ENCODE measurements around the gene WDR70.

DNA sequence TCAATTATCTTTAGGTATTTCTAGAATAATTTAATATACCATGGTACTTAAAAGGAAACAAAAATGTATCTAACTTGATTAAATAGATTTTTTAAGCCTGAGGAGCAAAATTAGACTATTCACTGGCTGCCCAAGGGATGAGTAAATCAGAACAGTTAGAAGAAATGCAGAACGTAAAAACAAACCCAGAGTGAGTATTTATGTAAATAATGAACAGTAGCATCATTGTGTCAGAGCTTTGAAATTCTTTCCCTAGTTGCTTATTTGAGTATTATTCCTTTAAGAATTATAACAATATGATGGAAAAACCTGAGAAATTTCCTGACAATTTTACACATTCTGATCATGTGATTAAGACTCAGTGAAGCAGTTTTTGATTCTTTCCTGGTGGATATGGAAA is 259.8 kb downstream of the WDR70 start:
- TF ChIP-seq, protein P1, sequence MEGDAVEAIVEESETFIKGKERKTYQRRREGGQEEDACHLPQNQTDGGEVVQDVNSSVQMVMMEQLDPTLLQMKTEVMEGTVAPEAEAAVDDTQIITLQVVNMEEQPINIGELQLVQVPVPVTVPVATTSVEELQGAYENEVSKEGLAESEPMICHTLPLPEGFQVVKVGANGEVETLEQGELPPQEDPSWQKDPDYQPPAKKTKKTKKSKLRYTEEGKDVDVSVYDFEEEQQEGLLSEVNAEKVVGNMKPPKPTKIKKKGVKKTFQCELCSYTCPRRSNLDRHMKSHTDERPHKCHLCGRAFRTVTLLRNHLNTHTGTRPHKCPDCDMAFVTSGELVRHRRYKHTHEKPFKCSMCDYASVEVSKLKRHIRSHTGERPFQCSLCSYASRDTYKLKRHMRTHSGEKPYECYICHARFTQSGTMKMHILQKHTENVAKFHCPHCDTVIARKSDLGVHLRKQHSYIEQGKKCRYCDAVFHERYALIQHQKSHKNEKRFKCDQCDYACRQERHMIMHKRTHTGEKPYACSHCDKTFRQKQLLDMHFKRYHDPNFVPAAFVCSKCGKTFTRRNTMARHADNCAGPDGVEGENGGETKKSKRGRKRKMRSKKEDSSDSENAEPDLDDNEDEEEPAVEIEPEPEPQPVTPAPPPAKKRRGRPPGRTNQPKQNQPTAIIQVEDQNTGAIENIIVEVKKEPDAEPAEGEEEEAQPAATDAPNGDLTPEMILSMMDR (IDR thresholded peaks at IDR 0.05), result no peak
- TF ChIP-seq POLR2A (IDR thresholded peaks at IDR 0.05), result no peak
